ELR (cell line): ENCODE measurements around the gene NCS1.

Experiments used
- DNase-seq: peaks from one replicate; pipeline ENCODE4 v3.0.0-alpha.2; 2015; ENCODE audit warnings: low read depth

Gene NCS1

DNA sequence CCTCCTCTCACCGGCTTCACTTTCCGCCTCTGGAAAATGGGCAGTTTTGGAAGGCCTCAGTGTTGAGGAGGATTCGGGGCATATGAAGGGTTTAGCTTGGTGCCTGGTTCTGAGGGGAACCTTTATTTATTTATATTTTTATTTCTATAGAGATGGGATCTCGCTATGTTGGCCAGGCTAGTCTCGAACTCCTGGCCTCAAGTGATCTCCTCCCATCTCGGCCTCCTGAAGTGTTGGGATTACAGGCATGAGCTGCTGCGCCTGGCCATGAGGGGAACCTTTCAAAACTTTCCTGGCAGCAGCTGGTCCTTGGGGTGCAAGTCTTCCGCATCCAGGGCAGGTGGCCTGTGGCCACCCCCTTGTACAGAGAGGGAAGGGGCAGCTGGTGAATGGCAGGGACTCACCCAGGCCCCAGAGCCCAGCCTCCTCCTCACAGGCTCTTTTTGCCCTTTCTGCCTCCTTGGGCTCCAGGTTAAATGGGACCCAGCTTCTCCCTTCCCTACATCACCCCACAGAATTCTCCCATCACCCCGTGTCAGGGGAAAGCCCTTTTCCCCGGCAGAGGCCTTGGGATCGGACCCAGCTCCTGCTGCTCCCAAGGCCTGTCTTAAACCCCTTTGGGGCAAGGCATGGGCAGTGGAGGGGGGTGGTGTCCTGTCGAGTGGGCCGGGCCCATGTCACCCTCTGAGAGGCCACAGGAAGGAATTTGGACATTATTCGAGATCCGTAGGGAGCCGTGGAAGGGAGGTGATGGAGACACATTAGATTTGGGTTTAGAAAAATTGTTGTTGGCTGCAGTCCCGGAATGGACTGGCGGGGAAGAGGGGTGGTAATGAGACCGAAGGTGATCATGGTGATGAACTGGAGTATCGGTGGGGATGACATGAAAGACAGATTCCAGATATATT lies 5.9 kb downstream of the NCS1 start:
- no peak for DNase-seq

GRCh38 chr9:130179331-130179907 lies 7.2 kb downstream of the NCS1 start:
- DNase-seq, result no peak

DNA sequence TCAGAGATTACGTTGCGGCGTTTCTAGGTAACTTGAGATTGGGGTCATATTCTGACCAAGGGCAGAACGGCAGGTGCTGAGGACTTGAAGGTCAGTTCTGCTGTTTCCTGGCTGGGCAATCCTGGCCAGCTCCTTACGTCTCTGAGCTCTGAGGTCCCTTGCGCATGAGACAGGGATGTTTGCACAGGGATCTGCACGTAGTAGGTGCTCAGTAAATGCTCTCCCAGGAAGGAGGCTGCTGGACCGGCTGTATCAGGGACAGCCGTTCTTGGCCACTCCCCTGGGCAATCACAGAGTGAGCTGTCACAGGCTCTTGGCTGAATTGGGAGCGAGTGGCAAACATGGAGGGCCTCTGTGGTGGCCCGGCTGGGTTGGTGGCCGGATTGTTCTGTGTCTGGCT lies 8.3 kb downstream of the NCS1 start:
- no peak for DNase-seq

DNA sequence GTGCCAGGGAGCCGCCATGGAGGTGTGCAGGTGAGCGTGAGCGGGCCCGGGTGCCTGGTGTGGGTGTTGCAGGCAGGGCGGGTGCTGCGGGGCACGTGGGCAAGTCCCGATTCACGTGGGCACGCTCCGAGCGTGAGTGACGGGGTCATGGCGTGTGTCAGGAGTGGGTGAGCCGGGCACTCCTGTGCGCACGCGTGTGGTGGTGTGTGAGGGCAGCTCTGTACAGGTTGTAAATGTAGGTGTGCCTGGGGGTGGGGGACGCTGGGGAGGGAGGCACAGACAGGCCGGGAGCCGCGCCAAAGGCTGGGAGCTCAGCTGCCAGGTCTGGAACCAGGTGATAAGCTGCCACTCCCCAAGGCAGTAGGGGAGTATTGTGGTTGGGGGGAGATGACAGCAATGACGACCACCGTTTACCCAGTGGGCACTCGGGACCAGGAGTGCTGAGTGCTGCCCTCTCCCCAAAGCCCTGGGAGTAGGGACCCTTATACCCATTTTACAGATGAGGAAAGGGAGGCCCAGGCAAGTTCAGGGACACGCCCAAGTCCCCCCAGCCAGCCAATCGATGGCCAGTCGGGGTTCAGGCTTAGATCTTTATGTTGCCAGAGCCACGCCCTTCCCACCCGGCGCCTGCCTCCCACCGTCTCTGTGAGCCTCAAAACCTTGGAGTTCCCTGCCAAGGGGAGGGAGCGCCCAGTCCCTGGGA lies 9.6 kb downstream of the NCS1 start:
- no peak for DNase-seq

DNA sequence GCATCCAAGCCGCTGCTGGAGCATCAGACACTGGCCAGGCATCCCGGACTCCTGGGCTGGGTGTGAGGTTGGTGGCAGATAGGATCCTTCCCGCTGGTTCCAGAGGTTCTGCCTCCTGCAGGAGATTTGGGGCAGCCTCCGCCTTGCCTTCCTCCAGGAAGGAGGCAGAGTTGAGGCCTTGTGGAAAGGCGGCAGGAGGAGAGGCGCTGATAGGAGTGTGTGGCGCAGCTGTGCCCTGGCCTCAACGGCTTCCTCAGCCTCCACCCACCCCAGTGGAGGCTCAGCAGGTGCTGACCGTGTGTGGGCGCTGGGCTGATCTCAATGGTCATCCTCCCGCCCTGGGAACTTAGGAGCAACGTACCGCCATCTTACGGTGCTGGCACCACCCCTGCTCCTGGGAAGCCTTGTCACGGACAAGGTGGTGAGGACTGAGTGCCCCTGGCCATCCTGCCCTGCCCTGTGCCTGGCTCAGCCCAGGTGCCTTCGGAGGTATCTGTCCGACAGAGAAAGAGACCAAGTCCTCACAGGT lies 10.2 kb downstream of the NCS1 start:
- no peak for DNase-seq

GRCh38 chr9:130183133-130183762 lies 11.0 kb downstream of the NCS1 start:
- DNase-seq, result peak; percentile 76

DNA sequence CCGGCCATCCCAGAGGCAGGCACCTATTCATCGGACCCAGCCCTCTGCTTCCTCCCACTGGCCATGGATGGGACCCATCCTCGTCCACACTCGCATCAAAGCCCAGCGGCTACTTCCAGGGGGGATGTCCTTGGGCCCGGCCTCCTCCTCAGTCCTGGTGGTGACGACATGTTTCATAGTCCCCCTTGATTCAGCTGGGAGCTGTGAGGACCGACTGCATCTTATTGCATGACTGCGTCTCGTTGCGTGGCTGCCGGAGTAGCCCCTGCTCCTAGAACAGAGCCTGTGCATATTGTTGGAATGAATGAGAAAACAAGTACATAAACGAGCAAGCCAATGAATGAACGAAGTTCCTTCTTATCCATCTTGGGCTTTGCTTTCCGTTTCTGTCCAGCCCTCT lies 12.8 kb downstream of the NCS1 start:
- no peak for DNase-seq

- DNase-seq, result no peak
Observed at GRCh38 chr9:130185490-130186031, 13.4 kb downstream of the NCS1 start.

DNA sequence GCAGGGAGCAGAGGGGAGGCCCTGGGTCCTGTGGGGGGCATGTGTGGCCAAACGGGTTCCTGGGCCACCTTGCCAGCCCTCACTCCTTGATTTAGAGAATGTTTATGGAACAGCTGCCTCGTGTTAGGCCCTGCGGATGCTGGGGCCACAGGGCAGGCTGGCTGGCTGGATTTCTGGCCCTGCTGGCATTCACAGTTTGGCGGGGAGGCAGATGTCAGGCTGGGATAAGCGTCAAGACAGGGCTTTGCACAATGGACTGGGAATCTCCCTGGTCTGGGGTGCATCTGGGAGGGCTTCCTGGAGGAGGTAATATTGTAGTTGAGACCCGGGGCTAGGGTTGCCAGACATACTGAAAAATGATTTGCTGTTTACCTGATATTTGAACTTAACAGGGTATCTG lies 13.8 kb downstream of the NCS1 start:
- DNase-seq, result no peak

GRCh38 chr9:130186839-130187522 lies 14.8 kb downstream of the NCS1 start:
- peak; percentile 75 for DNase-seq

DNA sequence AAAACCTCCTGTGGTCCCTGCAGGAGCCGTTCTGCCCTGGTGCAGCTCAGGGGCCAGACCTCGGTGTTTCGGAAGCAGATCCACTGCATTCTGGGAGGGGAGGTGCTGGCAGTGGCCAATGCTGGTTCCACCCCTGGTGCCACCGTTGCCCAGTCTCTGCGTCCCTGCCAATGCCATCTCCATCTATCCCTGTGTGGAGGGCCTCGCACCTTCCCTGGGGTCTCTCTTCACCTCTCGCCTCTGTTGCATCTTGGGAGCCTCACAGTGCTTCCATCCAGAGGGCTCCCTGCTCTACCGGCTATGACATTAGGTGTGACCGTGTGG lies 15.3 kb downstream of the NCS1 start:
- no peak for DNase-seq

GRCh38 chr9:130188860-130189481 lies 16.8 kb downstream of the NCS1 start:
- DNase-seq, result no peak

DNA sequence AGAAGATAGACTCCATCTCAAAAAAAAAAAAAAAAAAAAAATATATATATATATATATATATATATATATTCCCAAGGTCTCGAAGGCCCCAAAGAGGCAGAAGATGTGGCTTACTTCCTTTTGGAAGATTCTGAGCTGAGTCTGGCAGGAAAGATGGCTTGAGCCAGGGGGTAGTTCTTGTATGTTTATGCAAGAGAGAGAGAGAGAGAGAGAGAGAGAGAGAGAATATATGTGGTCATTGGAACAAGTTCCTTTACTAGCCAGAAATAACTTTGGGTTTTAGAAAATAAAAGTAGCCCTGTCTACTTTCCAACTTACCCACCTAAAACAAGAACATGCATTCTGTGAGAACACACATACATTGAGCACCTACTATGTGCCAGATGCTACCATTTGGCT lies 17.6 kb downstream of the NCS1 start:
- no peak for DNase-seq

GRCh38 chr9:130191068-130191748 lies 19.0 kb downstream of the NCS1 start:
- no peak for DNase-seq

DNA sequence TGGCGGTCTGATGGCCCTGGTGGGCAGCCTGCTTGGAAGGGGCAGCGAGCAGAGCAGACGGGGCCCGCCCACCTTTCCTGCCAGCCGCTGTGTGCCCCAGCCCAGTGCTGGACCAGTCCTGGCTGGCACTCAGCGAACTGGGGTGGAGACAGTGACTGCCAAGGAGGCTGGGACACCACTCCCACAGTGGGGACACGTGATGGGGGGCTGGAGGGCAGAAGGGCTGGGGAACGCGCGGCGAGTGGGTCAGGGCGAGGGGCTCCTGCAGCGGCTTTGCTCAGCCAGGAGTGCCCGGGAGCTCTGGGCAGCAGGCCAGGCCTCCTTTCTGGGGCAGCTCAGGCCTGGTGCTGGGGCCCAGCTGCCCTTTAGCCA lies 19.5 kb downstream of the NCS1 start:
- no peak for DNase-seq

GRCh38 chr9:130192382-130192999 lies 20.3 kb downstream of the NCS1 start:
- no peak for DNase-seq

GRCh38 chr9:130193103-130193502 lies 20.9 kb downstream of the NCS1 start:
- no peak for DNase-seq

GRCh38 chr9:130193531-130194377 lies 21.6 kb downstream of the NCS1 start:
- DNase-seq, result no peak

GRCh38 chr9:130194378-130194932 lies 22.3 kb downstream of the NCS1 start:
- no peak for DNase-seq
